Measurements from ENCODE around the gene C9orf85. TPM values are rescaled to one million over a fixed set of nuclear protein-coding genes. Genes with fewer than 3 reads are reported as not detected.

The C9orf85 gene
- total RNA-seq, 1 experiment from 2014 or later = 14.4 TPM

DNA sequence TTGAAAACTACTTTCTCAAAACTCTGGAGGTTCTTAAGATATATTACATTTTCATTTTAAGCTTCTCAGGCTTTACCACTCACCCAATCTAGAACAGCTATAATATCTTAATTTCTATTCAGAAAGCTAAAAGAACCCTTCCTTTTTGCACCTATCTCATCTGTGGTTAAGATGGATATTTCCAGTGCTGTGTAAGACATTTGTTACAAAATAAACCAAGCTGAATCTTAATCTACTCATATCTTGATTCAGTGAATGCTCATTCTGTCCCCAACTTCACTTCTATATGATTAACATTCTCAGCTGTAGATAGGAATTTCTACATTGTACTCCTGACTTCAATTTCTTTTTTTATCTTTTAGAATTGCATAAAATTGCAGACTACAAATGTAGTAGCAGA is 15.5 kb upstream of the C9orf85 start:
- Histone ChIP-seq H2BK5ac (ENCODE audit: insufficient read length, low read length) (no peak overlapping the region), H4K5ac (ENCODE audit: insufficient read length, low read depth, low read length) (no peak overlapping the region), H3K18ac (ENCODE audit: insufficient read length, low read depth, low read length) (no peak overlapping the region), H3K23me2 (ENCODE audit: insufficient read length, low read depth, low read length, poor library complexity, severe bottlenecking) (no peaks in the 10 kb centered on the region), H3K79me2 (ENCODE audit: insufficient read depth, low read length) (peaks cover 64% of the 10 kb centered on the region; the same call in 1 of the 2 replicates), H3K56ac (ENCODE audit: insufficient read length, low read depth, low read length) (no peak overlapping the region), H3K4me1 (ENCODE audit: insufficient read depth, low read length) (no peaks in the 10 kb centered on the region; the same call in 1 of the 2 replicates), H2AFZ (ENCODE audit: low read length) (no peak overlapping the region), H2AK5ac (ENCODE audit: insufficient read length, low read length) (no peak overlapping the region), H2BK15ac (ENCODE audit: low read depth, low read length) (no peak overlapping the region), H4K20me1 (ENCODE audit: control insufficient read depth, insufficient read depth, insufficient read length) (no peaks in the 10 kb centered on the region), H4K91ac (ENCODE audit: insufficient read length, low read depth, low read length) (no peak overlapping the region), H2BK120ac (ENCODE audit: low read depth, low read length, poor library complexity, severe bottlenecking) (no peak overlapping the region), H2BK12ac (ENCODE audit: insufficient read length, low read depth, low read length) (no peak overlapping the region), H3K9ac (ENCODE audit: extremely low read depth, insufficient read length, low read length) (no peak overlapping the region), H3K27ac (ENCODE audit: insufficient read length, low read depth, low read length) (no peak overlapping the region), H3K23ac (ENCODE audit: insufficient read length, low read depth, low read length) (no peak overlapping the region), H2BK20ac (ENCODE audit: low read depth, low read length, poor library complexity, severe bottlenecking) (no peak overlapping the region), H4K8ac (replicated peaks; ENCODE audit: insufficient read length, low read depth, low read length) (no peak overlapping the region), H3K4ac (ENCODE audit: low read depth, low read length) (no peak overlapping the region), H3T11ph (ENCODE audit: low read length) (no peak overlapping the region), H3K14ac (ENCODE audit: insufficient read depth, low read length) (no peak overlapping the region), H3K9me3 (ENCODE audit: control insufficient read depth, low read depth, low read length) (no peaks in the 10 kb centered on the region), H3K79me1 (ENCODE audit: insufficient read depth, low read depth, low read length, poor library complexity, severe bottlenecking) (no peaks in the 10 kb centered on the region), H3K4me2 (ENCODE audit: insufficient read depth, insufficient read length, low read length) (no peak overlapping the region), H3K27me3 (ENCODE audit: insufficient read depth, low read length) (no peaks in the 10 kb centered on the region)
- H3K27me3 Mint-ChIP-seq (ENCODE audit: low read depth) = no peaks in the 10 kb centered on the region
- TF ChIP-seq, protein P1, sequence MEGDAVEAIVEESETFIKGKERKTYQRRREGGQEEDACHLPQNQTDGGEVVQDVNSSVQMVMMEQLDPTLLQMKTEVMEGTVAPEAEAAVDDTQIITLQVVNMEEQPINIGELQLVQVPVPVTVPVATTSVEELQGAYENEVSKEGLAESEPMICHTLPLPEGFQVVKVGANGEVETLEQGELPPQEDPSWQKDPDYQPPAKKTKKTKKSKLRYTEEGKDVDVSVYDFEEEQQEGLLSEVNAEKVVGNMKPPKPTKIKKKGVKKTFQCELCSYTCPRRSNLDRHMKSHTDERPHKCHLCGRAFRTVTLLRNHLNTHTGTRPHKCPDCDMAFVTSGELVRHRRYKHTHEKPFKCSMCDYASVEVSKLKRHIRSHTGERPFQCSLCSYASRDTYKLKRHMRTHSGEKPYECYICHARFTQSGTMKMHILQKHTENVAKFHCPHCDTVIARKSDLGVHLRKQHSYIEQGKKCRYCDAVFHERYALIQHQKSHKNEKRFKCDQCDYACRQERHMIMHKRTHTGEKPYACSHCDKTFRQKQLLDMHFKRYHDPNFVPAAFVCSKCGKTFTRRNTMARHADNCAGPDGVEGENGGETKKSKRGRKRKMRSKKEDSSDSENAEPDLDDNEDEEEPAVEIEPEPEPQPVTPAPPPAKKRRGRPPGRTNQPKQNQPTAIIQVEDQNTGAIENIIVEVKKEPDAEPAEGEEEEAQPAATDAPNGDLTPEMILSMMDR (conservative IDR thresholded peaks at IDR 0.05) = no peak
- H3K9me3 Mint-ChIP-seq = no peaks in the 10 kb centered on the region
- no peak overlapping the region for H3K27ac Mint-ChIP-seq
- H3K4me3 Mint-ChIP-seq = no peak overlapping the region
- H3K36me3 Mint-ChIP-seq (ENCODE audit: insufficient read depth in 1 of 3, low read depth in 3 of 3) = peaks cover 9 to 33% (median 10%) of the 10 kb centered on the region in 3 experiments; a peak in 6 of 7 replicates
- DNase-seq = no peak
- peaks cover 43 to 58% of the 10 kb centered on the region in 2 experiments for H3K4me1 Mint-ChIP-seq

Data from H9 (cell line).